HepG2 (cell line): ENCODE results near the gene SERPIND1. TPM values are rescaled to one million over a fixed set of nuclear protein-coding genes. Genes with fewer than 3 reads are reported as not detected.

ENCODE experiments used
- ATAC-seq: fragments of 200-7000 bp; cut with Tn5 transposase; 3 replicates; pipeline ENCODE4 v1.9.1; 2020; ENCODE audit warnings: mild to moderate bottlenecking, moderate library complexity
- BruUV-seq: library from RNA; stranded (reverse); fragments of 400-500 nt; replicated peaks from 2 replicates; lab custom pipeline; 2021; lab: Mats Ljungman, UMichigan
- CTCF ChIA-PET: fragments of 300-600 bp; formaldehyde crosslinking; extraction: SDS; loops from one replicate; lab custom pipeline; 2021; ENCODE audit warnings: low total read pairs, inconsistent platforms, low intra/inter-chr PET ratio; lab: Yijun Ruan, JAX
- POLR2A ChIA-PET: fragments of 350-600 bp; sonication (Branson Sonifier 250); formaldehyde crosslinking; loops from one replicate; lab custom pipeline; 2020; ENCODE audit warnings: antibody characterized with exemption, inconsistent platforms; lab: Yijun Ruan, JAX
- DNase-seq: peaks from one replicate; pipeline ENCODE4 v3.0.0-alpha.2; 2015; ENCODE audit warnings: low spot score
- FAIRE-seq: peaks from 3 replicates; lab custom pipeline; 2011; peaks lifted over from hg19 to GRCh38; lab: Jason Lieb, UNC
- H2AFZ ChIP-seq: one replicate; pipeline ENCODE4 v1.6.1; 2011; ENCODE audit warnings: low read length, inconsistent platforms
- H3K27ac ChIP-seq: fragments of 300-600 bp; 3 replicates; pipeline ENCODE4 v1.8.0; 2011; ENCODE audit warnings: mixed run types, mild to moderate bottlenecking, mixed read lengths, low read length, inconsistent platforms; ENCODE audit not compliant: insufficient read depth; ENCODE audit errors: extremely low read length
- H3K27me3 ChIP-seq, 2 experiments: fragments of 200-600 bp in 1 of 2; 2 replicates in 1 of 2; 3 replicates in 1 of 2; pipeline versions ENCODE4 v1.6.0 to v1.8.0; 2011; ENCODE audit warnings: low read length in 2 of 2, mild to moderate bottlenecking in 2 of 2, moderate library complexity in 2 of 2, inconsistent platforms in 1 of 2; ENCODE audit not compliant: insufficient read depth in 2 of 2, control insufficient read depth in 1 of 2
- H3K36me3 ChIP-seq, 2 experiments: fragments of 200-600 bp in 1 of 2; replicated peaks in 1 of 2; 2 replicates in 1 of 2; 3 replicates in 1 of 2; pipeline versions ENCODE4 v1.5.1 to v1.8.0; 2011; ENCODE audit warnings: low read length in 2 of 2, inconsistent platforms in 1 of 2; ENCODE audit not compliant: insufficient read depth in 2 of 2, control insufficient read depth in 1 of 2
- H3K4me1 ChIP-seq: 2 replicates; pipeline ENCODE4 v1.5.1; 2012; ENCODE audit warnings: low read length, inconsistent platforms; ENCODE audit not compliant: insufficient read depth
- H3K4me2 ChIP-seq: 2 replicates; pipeline ENCODE4 v1.6.0; 2011; ENCODE audit warnings: low read depth, low read length, inconsistent platforms
- H3K4me3 ChIP-seq, 3 experiments: fragments of 200-600 bp in 1 of 3; sonication (generic), shearing (Covaris generic) in 1 of 3; replicated peaks in 1 of 3; 2 replicates each; pipeline ENCODE4 v1.5.1; 2011 to 2016; ENCODE audit warnings: low read length in 3 of 3, inconsistent platforms in 2 of 3, low read depth in 2 of 3, mild to moderate bottlenecking in 2 of 3, control low read depth in 1 of 3, mixed read lengths in 1 of 3; ENCODE audit not compliant: insufficient read depth in 1 of 3
- H3K79me2 ChIP-seq: one replicate; pipeline ENCODE4 v1.6.1; 2011; ENCODE audit warnings: low read length, inconsistent platforms; ENCODE audit not compliant: insufficient read depth
- H3K9ac ChIP-seq: 2 replicates; pipeline ENCODE4 v1.6.0; 2011; ENCODE audit warnings: mild to moderate bottlenecking, low read depth, low read length, inconsistent platforms; ENCODE audit not compliant: insufficient read depth
- H3K9me3 ChIP-seq: 2 replicates; pipeline ENCODE4 v1.5.1; 2012; ENCODE audit warnings: mild to moderate bottlenecking, low read length
- H4K20me1 ChIP-seq: 2 replicates; pipeline ENCODE4 v1.6.0; 2011; ENCODE audit warnings: inconsistent platforms, mild to moderate bottlenecking, low read length, moderate library complexity; ENCODE audit not compliant: insufficient read depth
- FOSL2 ChIP-seq: sonication (generic); formaldehyde crosslinking; IDR thresholded peaks from 2 replicates; pipeline ENCODE4 v1.4.0; 2020; ENCODE audit warnings: missing genetic modification reagents
- RFX5 ChIP-seq: IDR thresholded peaks from 2 replicates; pipeline ENCODE4 v1.6.1; 2011; ENCODE audit warnings: low read depth, low read length, improper control_type of control experiment
- WGBS: methylation state at CpG from one replicate; pipeline ENCODE4 v1.1.6; 2017; ENCODE audit warnings: low lambda C conversion rate; 5-methylcytosine and 5-hydroxymethylcytosine counted together
- in situ Hi-C: cut with HindIII; loops from 2 replicates; pipeline ENCODE4 v1.10.0; 2017; ENCODE audit warnings: low pct_unique_long_range_greater_than_20kb; ENCODE audit not compliant: extremely low pct_ligation_motif_present
- intact Hi-C: fragments of 100-400 bp; cut with micrococcal nuclease; formaldehyde crosslinking; loops from one replicate; pipeline ENCODE4 v1.10.0; 2022; ENCODE audit not compliant: unreplicated experiment
- polyA plus RNA-seq, 8 experiments: library from polyadenylated mRNA; depleted of rRNA in 3 of 8; stranded (reverse) in 7 of 8; unstranded in 1 of 8; fragments of >200 nt; fragmentation: Illumina TruSeq in 4 of 8; extraction: Trizol in 4 of 8; gene quantifications; 2 replicates each; pipeline versions ENCODE4 v1.2.1 to v1.2.3, GENCODE V29; 2011 to 2016; ENCODE audit warnings: low read depth in 4 of 8, missing spikeins in 1 of 8, mixed read lengths in 1 of 8; ENCODE audit not compliant: insufficient read depth in 1 of 8
- total RNA-seq, 5 experiments: library from RNA; depleted of rRNA; stranded (reverse); fragments of >200 nt; fragmentation: Illumina TruSeq; extraction: Trizol; gene quantifications; 2 replicates each; pipeline ENCODE4 v1.2.3, GENCODE V29; 2016; ENCODE audit warnings: low read depth in 1 of 5
- TF ChIP-seq, protein P1 (sequence below): sonication (generic); formaldehyde crosslinking; IDR thresholded peaks from 2 replicates; pipeline ENCODE4 v1.4.0; 2020; ENCODE audit warnings: missing genetic modification reagents, borderline replicate concordance
- TF ChIP-seq, protein P2 (sequence below): sonication (generic); formaldehyde crosslinking; IDR thresholded peaks from 2 replicates; pipeline ENCODE4 v1.5.0; 2020; ENCODE audit warnings: mild to moderate bottlenecking, missing genetic modification reagents, moderate library complexity

The SERPIND1 gene
- total and polyA plus RNA-seq, 2 of the 13 experiments (the other 11 are each of a cell fraction or from before 2014, with no cell fraction given) = 111 to 350 TPM

DNA sequence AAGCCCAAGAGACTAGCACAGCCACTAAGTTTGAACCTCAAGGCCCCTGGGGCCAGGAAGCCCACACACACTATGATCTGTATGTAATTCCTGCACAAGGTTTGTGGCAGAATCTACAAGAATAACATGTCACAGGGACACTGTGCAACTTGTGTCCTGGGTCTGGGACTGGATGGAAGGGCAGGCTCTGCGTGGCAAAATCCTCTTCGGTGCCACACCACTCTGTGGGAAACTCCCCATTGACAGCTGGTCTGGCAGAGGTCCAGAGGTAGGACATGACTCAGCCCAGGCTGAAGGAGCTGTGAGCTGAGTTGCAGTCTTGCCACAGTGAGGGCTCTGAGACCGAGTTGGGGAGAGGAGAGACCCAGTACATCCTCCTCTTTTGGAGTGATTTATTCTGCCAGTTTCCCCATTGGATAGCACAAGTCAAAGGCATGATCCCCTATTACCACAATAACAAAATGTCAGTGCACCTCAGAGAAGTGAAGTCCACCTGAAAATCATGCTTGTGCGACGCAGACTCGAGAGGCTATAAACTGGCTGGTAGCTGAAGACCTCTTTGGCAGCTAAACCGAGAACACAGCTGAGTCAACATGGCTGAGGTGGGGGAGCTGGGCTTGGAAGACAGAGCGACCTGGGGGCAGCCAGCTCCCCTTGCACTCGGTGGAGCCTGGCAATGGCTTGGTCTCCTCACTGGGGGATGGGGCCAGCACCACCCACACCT is 23.3 kb upstream of the SERPIND1 start:
- no peak overlapping the region for H3K9ac ChIP-seq
- DNase-seq (no peak), FAIRE-seq (no peak), ATAC-seq (no peak)
- BruUV-seq = no TSS peak
- in situ Hi-C loops (no loop called here), intact Hi-C loops (no loop called here)
- no peaks in the 10 kb centered on the region for H3K79me2 ChIP-seq
- H3K4me1 ChIP-seq = no peaks in the 10 kb centered on the region
- ChIA-PET CTCF (no interaction called here), POLR2A (no interaction called here)
- H3K9me3 ChIP-seq = no peaks in the 10 kb centered on the region
- H3K4me3 ChIP-seq = no peak overlapping the region
- H3K27ac ChIP-seq = no peak overlapping the region
- 96% methylated on average over 5 of the region's 9 CpGs for WGBS
- no peaks in the 10 kb centered on the region for H3K27me3 ChIP-seq
- peak; percentile 39; the same call in 1 of the 2 replicates for TF ChIP-seq FOSL2 (CRISPR knock-in tag)
- TF ChIP-seq, protein P1, sequence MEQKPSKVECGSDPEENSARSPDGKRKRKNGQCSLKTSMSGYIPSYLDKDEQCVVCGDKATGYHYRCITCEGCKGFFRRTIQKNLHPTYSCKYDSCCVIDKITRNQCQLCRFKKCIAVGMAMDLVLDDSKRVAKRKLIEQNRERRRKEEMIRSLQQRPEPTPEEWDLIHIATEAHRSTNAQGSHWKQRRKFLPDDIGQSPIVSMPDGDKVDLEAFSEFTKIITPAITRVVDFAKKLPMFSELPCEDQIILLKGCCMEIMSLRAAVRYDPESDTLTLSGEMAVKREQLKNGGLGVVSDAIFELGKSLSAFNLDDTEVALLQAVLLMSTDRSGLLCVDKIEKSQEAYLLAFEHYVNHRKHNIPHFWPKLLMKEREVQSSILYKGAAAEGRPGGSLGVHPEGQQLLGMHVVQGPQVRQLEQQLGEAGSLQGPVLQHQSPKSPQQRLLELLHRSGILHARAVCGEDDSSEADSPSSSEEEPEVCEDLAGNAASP (CRISPR knock-in tag) = no peak
- H3K36me3 ChIP-seq = peaks cover 4 to 43% of the 10 kb centered on the region in 2 experiments; a peak in 3 of 5 replicates
- no peak overlapping the region for H2AFZ ChIP-seq
- no peaks in the 10 kb centered on the region for H4K20me1 ChIP-seq
- H3K4me2 ChIP-seq = no peak overlapping the region

DNA sequence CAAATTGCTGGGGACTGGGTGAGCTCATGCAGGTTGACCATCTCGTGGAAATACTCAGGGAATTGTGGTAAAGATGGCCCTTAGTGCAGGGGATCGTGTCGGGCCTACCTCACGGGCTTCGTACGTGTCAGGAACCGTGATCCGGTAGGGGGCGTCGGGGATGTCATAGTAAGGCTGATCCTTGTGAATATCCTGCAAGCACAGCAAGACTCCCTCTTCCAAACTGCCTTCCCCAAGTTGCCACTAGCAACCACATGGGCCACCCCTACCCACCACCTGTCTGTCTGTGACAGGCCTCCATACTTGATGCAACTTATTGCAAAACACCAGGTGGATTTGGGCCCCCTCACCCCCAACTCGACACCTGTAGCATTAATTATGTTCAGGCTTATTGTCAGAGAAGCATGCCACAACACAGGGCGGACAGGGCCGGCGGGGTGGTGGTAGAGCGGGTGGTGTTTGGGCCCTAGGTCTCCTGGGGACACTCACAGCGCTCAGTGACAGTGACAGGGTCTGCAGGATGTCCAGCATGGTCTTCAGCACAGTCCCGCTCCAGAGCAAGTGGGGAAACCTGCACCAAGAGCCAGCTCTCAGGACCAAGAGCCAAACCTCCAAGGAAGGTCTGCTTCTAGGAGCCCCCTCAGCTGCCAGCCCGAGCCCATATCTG is 22.6 kb upstream of the SERPIND1 start:
- WGBS = 93% methylated on average over 16 of the region's 18 CpGs
- POLR2A ChIA-PET = no interaction called here

More for the DNA sequence above, 22.6 kb upstream of the SERPIND1 start:
- Histone ChIP-seq H3K4me2 (no peak overlapping the region), H3K4me3 (no peak overlapping the region), H3K9ac (no peak overlapping the region), H3K9me3 (no peaks in the 10 kb centered on the region), H3K27me3 (no peaks in the 10 kb centered on the region), H3K27ac (no peak overlapping the region), H3K36me3 (peaks cover 3 to 43% of the 10 kb centered on the region in 2 experiments; a peak in 3 of 5 replicates), H2AFZ (no peak overlapping the region), H3K4me1 (no peaks in the 10 kb centered on the region), H3K79me2 (no peaks in the 10 kb centered on the region), H4K20me1 (no peaks in the 10 kb centered on the region)
- in situ Hi-C loops = no loop called here
- peak; percentile 44; the same call in 1 of the 3 replicates for ATAC-seq
- TF ChIP-seq RFX5 = no peak
- TF ChIP-seq, protein P2, sequence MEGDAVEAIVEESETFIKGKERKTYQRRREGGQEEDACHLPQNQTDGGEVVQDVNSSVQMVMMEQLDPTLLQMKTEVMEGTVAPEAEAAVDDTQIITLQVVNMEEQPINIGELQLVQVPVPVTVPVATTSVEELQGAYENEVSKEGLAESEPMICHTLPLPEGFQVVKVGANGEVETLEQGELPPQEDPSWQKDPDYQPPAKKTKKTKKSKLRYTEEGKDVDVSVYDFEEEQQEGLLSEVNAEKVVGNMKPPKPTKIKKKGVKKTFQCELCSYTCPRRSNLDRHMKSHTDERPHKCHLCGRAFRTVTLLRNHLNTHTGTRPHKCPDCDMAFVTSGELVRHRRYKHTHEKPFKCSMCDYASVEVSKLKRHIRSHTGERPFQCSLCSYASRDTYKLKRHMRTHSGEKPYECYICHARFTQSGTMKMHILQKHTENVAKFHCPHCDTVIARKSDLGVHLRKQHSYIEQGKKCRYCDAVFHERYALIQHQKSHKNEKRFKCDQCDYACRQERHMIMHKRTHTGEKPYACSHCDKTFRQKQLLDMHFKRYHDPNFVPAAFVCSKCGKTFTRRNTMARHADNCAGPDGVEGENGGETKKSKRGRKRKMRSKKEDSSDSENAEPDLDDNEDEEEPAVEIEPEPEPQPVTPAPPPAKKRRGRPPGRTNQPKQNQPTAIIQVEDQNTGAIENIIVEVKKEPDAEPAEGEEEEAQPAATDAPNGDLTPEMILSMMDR = 0 out of 2 replicates have a peak, but pooled peaks have one; percentile 17
- intact Hi-C loops = no loop called here
- CTCF ChIA-PET = interaction anchor here (0.7 kb wide), 1 partner anchor 33 kb away, joined by 3 read pairs; no protein-coding TSS in a partner anchor
- FAIRE-seq = no peak
- no peak for DNase-seq
- no TSS peak for BruUV-seq
